KOPT-K1 (cell line): ENCODE measurements around the gene VAV2.

Experiments used
- H3K27ac ChIP-seq: fragments of 200-600 bp; sonication (generic); 2 replicates; pipeline ENCODE4 v1.5.1; 2016; ENCODE audit warnings: antibody characterized with exemption, mild to moderate bottlenecking, low read depth, low read length; ENCODE audit not compliant: poor library complexity, severe bottlenecking
- H3K36me3 ChIP-seq: fragments of 200-600 bp; sonication (generic); 2 replicates; pipeline ENCODE4 v1.5.1; 2017; ENCODE audit warnings: antibody characterized with exemption, mild to moderate bottlenecking, low read length, moderate library complexity; ENCODE audit not compliant: insufficient read depth
- H3K9me3 ChIP-seq: fragments of 200-600 bp; sonication (generic); 2 replicates; pipeline ENCODE4 v1.5.1; 2017; ENCODE audit warnings: antibody characterized with exemption, low read length, mild to moderate bottlenecking; ENCODE audit not compliant: insufficient read depth, poor library complexity, severe bottlenecking

Gene VAV2

DNA sequence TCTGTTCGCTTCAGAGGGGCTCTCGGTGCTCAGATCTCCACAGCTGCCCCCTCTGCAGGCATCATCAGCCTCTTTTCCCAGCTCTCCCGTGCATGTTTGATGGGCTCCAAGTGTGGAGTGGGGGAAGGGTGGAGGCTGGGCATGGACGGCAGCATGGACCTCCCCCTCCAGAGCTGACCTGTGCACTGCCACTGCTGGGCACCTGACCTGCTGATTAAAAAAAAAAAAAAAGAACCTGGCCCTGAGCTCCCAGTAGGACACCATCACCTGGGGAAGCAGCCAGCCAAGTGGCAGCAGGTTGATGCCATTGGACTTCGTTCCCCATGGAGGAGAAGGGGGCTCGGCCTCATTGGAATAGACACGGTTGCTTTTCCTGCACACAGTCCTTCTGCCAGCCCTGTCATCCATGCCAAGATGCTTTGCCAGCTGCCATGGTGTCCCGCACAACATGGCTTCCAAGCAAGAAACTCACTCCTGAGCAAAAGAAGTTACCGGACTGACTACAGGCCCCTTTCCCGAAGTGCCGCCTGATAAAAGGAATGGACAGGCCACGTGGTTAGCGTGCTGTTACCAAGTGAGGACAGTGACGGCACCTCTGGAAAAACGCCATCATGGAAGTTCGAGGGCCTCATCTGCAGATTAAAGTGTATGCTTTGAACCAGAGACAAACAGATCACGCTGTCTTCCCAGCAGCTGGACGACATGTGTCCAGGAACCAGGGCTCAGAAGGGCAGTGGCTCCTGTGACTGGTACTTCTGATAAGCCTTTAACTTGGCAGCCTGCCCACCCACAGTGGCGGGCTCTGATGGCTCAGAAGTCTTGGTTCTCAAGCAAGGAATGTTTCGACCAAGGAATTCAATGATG, 18.4 kb upstream of the VAV2 start:
- H3K9me3 ChIP-seq = peaks cover 21% of the 10 kb centered on the region
- H3K36me3 ChIP-seq = no peaks in the 10 kb centered on the region
- no peak overlapping the region for H3K27ac ChIP-seq

DNA sequence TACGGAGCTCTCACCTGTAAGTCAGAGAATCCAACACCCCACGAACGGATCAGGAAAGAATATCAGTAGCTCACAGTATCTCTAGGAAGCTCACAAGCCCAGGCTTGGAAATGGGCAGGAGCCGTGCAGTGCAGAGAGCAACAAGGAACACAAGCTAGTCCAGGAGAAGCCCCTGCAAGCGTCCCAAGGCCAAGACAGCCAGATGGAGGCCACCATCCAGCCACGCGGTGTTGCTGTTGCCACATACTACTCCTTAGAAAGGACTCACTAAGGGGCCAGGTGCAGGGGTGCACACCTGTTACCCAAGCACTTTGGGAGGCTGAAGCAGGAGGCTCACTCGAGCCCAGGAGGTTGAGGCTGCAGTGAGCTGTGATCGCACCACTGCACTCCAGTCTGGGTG, 15.4 kb upstream of the VAV2 start:
- no peak overlapping the region for H3K27ac ChIP-seq
- no peaks in the 10 kb centered on the region for H3K36me3 ChIP-seq
- H3K9me3 ChIP-seq = peaks cover 13% of the 10 kb centered on the region

DNA sequence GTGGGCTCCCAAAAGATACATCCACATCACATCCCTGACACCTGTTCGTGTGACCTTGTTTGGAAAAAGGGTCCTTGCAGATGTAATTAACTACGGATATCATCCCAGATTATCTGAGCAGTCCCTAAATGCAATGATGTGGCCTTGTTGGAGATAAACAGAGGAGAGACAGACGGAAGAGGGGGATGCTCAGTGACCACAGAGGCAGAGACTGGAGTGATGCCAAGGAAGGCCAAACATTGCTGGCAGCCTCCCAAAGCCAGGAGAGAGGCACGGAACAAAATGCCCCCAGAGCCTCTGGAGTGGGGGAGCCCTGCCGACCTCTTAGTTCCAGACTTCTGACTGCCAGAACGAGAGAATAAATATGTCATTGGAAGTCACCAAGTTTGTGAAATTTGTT, 15.0 kb upstream of the VAV2 start:
- Histone ChIP-seq H3K27ac (no peak overlapping the region), H3K36me3 (no peaks in the 10 kb centered on the region), H3K9me3 (peaks cover 13% of the 10 kb centered on the region)

DNA sequence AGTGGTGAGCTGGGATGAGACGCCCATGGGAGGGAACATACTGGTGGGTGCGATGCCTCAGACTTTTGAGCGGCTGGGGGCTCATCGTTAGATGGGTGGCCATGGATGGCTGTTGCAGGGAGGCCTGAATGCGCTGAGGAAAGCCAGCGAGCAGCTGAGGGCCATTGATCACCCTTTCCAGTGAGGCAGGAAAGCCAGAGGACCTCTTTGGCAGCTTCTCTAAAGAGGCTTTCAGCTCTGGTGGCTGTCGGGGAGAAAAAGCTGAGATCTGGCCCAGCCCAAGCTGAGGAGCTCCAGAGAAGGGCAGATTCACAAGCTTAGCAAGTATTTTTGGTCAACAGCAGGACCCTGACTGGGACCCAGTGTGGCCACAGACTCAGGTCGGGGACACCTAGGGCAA, 13.3 kb upstream of the VAV2 start:
- Histone ChIP-seq H3K36me3 (no peaks in the 10 kb centered on the region), H3K27ac (no peak overlapping the region), H3K9me3 (no peaks in the 10 kb centered on the region)

DNA sequence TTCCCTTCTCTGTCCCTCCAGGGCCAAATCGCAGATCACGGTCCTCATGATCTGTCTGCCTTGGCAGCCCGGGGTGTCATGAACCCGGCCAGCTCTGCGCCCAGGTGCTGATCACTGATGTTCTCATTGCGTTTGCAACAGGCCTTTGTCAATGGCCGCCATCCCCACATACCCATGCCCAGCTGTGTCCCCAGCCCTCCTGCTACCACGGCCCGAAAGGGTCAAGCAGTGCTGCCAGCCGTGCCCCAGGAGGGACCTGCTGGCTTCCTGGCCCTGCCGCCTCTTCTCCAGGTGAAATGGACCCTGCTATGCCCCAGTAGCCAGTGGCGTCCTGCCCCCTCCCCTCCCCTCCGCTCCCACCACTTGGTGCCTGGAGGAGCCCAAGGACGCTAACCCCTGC, 12.8 kb upstream of the VAV2 start:
- no peak overlapping the region for H3K27ac ChIP-seq
- no peaks in the 10 kb centered on the region for H3K9me3 ChIP-seq
- no peaks in the 10 kb centered on the region for H3K36me3 ChIP-seq

DNA sequence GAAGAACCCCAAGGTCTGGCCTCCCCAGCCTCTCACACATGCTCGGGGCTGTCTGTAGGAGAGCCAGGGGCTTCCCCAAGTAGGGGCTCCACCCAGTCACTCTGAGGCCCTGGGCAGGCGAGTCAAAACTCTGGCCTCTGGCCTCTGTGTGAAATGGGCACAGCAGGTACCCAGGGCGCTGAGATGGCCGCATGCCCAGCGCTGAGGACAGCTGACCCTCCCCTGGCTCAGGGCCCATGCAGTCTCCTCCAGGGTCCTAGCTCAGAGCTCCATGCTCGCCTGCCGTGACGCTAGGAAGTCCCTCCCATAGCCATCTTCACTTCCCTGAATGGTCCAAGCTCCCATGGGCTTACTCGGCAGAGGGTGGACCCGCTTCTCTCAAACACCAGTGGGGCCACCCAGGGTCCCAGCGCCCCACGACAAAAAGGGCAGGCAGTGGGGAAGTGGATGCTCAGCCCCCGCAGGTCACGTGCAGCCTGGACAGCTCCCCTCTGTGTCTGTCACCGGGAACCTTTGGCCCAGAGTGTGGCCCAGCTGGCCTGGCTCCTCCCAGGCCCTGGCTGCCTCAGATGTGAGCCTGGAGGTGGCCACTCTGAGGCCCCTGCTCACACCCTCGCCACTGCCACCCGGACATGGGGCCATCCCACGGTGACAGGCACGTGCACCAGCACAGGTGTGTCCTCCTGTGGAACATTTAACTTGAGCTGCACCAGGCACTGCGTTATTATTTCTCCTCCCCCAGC, 12.2 kb upstream of the VAV2 start:
- H3K27ac ChIP-seq = no peak overlapping the region
- H3K9me3 ChIP-seq = no peaks in the 10 kb centered on the region
- no peaks in the 10 kb centered on the region for H3K36me3 ChIP-seq

DNA sequence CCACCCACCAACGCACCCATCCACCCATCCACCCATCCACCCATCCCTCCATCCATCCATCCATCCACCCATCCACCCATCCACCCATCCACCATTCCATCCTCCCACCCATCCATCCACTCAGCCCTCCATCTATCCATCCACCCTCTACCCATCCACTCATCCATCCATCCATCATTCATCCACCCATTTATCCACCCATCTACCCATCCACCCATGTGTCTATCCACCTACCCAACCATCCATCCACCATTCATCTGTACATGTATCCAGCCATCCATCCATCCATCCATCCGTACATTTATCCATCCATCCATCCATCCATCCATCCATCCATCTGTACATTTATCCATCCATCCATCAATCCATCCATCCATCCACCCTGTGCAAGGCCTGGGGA, 11.1 kb upstream of the VAV2 start:
- Histone ChIP-seq H3K9me3 (no peaks in the 10 kb centered on the region), H3K27ac (no peak overlapping the region)

DNA sequence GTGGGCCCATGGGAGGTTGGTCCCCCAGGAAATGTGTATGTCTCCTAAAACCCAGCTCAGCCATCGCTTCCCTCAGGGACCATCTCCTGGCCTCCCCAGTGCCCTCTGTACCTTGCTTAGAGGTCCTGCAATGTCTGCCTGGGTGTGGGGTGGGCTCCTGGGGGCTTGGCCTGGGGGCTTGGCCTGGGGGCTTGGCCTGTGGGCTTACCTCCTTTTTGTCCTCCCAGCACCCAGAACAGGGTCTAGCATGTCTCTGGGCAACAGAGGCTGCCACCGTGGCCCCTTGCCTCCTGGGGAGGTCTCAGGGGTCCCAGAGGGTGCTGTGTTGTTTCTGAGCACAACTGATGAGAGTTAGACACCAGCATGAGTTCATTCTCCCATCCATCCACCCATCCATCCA, 10.7 kb upstream of the VAV2 start:
- H3K36me3 ChIP-seq = no peaks in the 10 kb centered on the region
- H3K9me3 ChIP-seq = no peaks in the 10 kb centered on the region
- H3K27ac ChIP-seq = no peak overlapping the region

More for the DNA sequence above, 11.1 kb upstream of the VAV2 start:
- H3K36me3 ChIP-seq = no peaks in the 10 kb centered on the region

DNA sequence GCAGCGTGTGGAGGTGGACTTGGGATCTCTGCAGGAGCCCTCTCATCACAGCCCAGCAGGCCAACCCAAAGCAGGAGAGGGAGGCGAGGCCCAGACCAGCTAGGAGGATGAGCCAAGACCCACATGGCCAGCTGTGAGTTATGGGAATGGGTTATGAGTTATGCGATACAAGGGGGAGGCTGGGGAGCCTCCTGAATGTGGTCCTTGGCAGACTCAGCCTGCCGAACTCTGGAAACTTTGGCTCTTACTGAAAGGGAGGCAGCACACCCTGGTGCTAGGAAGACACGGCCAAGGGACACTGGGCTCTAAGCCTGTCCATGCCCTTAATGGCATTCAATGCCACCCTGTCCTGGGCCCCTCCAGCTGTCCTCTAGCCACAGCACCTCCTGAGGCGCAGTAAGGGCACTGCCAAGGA, 7.7 kb upstream of the VAV2 start:
- no peaks in the 10 kb centered on the region for H3K36me3 ChIP-seq
- H3K9me3 ChIP-seq = no peaks in the 10 kb centered on the region
- H3K27ac ChIP-seq = no peak overlapping the region

DNA sequence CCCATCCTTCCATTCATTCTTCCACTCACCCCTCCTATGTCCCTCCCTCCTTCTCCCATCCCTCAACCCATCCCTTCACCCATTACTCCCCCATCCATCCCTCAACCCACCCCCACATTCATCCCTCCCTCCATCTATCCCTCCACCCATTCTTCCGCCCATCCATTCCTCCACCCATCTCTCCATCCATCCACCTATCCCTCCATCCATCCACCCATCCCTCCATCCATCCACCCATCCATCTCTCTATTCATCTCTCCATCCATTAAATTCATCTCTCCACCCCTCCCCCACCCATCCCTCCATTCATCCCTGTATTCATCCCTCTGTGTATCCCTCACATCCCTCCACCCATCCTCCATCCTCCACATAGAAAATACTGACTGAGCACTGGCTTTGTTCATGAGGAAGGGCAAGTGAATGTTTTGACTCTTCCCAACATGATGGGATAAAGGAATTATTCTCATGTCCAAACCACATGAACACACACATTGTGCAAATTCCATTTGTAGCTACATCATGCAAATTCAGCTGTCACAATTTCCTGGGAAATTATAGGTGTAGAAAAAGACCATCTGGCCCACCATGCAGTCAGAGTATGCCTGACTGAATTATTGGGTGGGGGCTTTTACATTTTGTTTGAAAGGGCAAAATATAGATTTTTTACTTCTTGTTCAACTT, 6.9 kb upstream of the VAV2 start:
- Histone ChIP-seq H3K27ac (no peak overlapping the region), H3K9me3 (no peaks in the 10 kb centered on the region), H3K36me3 (no peaks in the 10 kb centered on the region)

DNA sequence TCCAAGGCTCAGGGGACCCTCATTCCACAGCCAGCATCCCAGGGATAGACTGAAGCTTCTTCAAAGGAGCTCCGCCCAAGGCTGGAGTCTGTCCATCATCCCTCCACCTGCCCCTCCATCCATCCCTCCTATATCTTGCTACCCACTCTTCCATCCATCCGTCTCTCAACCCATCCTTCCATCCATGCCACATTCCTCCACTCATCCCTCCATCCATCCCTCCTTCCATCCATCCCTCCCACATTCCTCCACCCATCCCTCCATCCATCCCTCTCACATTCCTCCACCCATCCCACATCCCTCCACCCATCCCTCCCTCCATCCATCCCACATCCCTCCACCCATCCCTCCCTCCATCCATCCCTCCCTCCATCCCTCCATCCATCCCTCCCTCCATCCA, 5.5 kb upstream of the VAV2 start:
- Histone ChIP-seq H3K36me3 (no peaks in the 10 kb centered on the region), H3K27ac (no peak overlapping the region)

DNA sequence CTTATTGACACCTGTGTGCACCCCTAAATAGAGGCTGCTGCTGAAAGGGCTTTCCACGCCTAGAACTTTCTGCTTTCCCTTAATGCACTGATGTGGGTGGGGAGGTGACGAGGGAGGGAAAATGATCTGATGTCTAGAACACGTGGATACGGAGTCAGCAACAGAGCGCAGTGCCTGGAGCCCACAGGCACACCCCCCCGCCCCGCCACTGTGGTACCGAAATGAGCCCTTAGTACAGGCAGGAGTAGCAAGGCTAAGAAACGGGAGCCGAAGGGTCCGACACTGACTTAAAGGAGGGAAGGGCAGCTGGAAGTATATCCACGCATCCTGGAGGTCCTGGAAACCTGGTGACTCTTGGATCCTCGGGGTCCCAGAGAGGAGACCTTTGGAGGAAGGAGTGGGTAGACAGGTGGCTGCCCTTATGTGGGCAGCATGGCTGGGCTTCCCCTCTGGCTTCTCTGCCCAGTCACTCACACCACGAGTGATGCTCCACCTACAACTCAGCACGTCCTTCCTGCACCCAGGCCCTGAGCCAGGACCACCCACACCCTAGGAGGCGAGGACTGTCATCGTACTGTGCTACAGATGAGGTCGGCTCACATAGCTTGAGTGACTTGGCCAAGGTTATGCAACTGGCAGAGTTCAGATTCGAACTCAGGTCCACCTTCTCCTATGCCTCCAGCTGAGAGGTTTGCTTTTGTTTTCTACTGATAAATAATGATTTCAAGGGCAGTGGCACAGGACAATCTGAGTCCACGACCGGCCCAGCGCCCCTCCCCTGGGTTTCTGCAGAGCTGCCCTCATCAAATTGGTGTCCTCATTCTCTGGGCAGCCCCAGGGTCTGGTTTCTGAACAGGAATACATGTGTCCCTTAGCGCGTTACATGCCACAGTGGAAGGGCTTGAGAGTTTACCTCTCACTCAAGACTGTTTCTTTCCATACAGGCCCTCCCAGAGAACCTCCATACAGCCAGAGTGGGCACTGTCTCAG, 4.7 kb upstream of the VAV2 start:
- H3K36me3 ChIP-seq = no peaks in the 10 kb centered on the region
- H3K9me3 ChIP-seq = no peaks in the 10 kb centered on the region
- H3K27ac ChIP-seq = no peak overlapping the region

More for the DNA sequence above, 5.5 kb upstream of the VAV2 start:
- no peaks in the 10 kb centered on the region for H3K9me3 ChIP-seq

DNA sequence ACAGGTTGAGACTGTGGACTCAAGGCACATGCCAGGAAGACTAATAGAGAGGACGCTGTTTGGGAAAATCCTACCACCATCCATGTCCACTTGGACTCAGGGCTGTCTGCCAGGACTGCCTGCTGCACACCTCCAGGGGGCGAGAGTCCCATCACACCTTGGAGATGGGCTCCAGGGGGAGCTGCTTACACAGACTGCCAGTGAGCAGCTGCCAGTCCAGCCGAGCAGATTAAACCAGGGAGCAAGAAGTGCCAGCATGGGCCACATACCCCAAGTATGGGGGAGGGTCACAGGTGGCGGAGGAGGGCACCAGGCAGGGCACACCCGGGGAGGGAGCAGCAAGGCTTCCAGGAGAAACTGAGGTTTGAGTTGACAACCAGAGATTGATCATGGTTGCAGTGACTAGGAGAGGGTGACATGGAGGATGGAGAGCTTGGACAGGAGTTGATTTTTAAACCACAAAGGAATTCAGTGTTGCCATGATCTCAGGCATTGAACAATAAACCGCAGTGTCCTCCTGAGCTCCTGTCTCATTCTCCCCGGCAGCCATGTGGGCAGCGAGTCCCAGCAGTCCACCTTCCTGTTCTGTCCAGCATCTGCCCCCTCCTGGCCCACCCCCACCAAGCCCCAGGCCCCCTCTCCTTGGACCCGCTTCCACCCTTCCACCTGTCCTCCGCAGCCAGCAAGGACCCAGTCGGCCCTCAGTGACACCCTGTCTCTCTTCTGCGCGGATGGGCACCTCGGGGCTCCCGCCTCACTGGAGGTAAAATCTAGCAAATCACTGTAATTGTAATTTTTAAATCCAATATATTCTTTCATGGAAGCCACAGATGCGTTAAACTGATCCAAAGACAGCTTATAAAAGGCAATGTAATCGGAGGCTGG, 3.1 kb upstream of the VAV2 start:
- Histone ChIP-seq H3K27ac (no peak overlapping the region), H3K36me3 (no peaks in the 10 kb centered on the region), H3K9me3 (no peaks in the 10 kb centered on the region)
